GM18511 (cell line): ENCODE results near the gene LIN37.

ENCODE experiments used
- ATAC-seq: cut with Tn5 transposase; IDR thresholded peaks from one replicate; pipeline ENCODE4 v1.9.1; 2021; ENCODE audit warnings: mild to moderate bottlenecking, moderate library complexity; ENCODE audit not compliant: unreplicated experiment

The LIN37 gene

GRCh38 chr19:35734273-35734672 lies 14.1 kb upstream of the LIN37 start:
- no peak for ATAC-seq

- ATAC-seq = no peak
Measured at GRCh38 chr19:35734889-35735288, 13.5 kb upstream of the LIN37 start.

- no peak for ATAC-seq
Measured at GRCh38 chr19:35736913-35737886, 11.2 kb upstream of the LIN37 start.

- ATAC-seq = no peak
Measured at GRCh38 chr19:35738021-35738886, 10.1 kb upstream of the LIN37 start.

- no peak for ATAC-seq
Measured at GRCh38 chr19:35738887-35739229, 9.5 kb upstream of the LIN37 start.

GRCh38 chr19:35739275-35740107 lies 8.9 kb upstream of the LIN37 start:
- no peak for ATAC-seq

- peak; percentile 13 for ATAC-seq
Measured at GRCh38 chr19:35740108-35740422, 8.3 kb upstream of the LIN37 start.

- ATAC-seq = peak; percentile 65
Measured at GRCh38 chr19:35740423-35741202, 7.8 kb upstream of the LIN37 start.

GRCh38 chr19:35741203-35741515 lies 7.2 kb upstream of the LIN37 start:
- ATAC-seq = no peak

- ATAC-seq = no peak
Measured at GRCh38 chr19:35742121-35742724, 6.2 kb upstream of the LIN37 start, which contains the start of gene IGFLR1. Gene IGFLR1 (minus strand): TSS chr19:35742452. CDS start chr19:35741180, 1,272 bp downstream.

GRCh38 chr19:35743640-35744429 lies 4.5 kb upstream of the LIN37 start:
- no peak for ATAC-seq

GRCh38 chr19:35744430-35745327 lies 3.7 kb upstream of the LIN37 start:
- peak; percentile 43 for ATAC-seq

- ATAC-seq = peak; percentile 45
Measured at GRCh38 chr19:35745328-35746086, 2.9 kb upstream of the LIN37 start, which contains the start of the genes PSENEN and U2AF1L4. Gene PSENEN (plus strand): TSS chr19:35745651. CDS start chr19:35745931, 280 bp downstream. Gene U2AF1L4 (minus strand): TSS chr19:35745418. CDS start chr19:35745391, 27 bp downstream.

- ATAC-seq = no peak
Measured at GRCh38 chr19:35746087-35746462, 2.3 kb upstream of the LIN37 start.

- no peak for ATAC-seq
Measured at GRCh38 chr19:35746531-35746930, 1.8 kb upstream of the LIN37 start.

GRCh38 chr19:35750167-35750566 lies 1.8 kb downstream of the LIN37 start:
- no peak for ATAC-seq
